Spinal cord (tissue), 10 donors: Measurements from ENCODE around the gene FUT1. TPM values are rescaled to one million over a fixed set of nuclear protein-coding genes. Genes with fewer than 3 reads are reported as not detected.
A peak's percentile ranks its signal among the peaks of the same experiment; 100 is the strongest.

Source experiments
- DNase-seq, 6 donors: peaks; one replicate each; pipeline versions ENCODE4 v3.0.0 to v3.0.0-alpha.2; 2013 to 2015; ENCODE audit warnings: low spot score in 6 of 6, low read depth in 4 of 6
- H3K27ac ChIP-seq: one replicate; pipeline ENCODE4 v1.5.1; 2013; ENCODE audit warnings: low read depth, low read length, control low read depth
- H3K27me3 ChIP-seq: one replicate; pipeline ENCODE4 v1.6.1; 2013; ENCODE audit warnings: low read length; ENCODE audit not compliant: control insufficient read depth, insufficient read depth
- H3K36me3 ChIP-seq: one replicate; pipeline ENCODE4 v1.6.1; 2013; ENCODE audit warnings: low read length; ENCODE audit not compliant: control insufficient read depth, insufficient read depth
- H3K4me1 ChIP-seq: one replicate; pipeline ENCODE4 v1.6.1; 2013; ENCODE audit warnings: low read length; ENCODE audit not compliant: control insufficient read depth, insufficient read depth
- H3K4me3 ChIP-seq: one replicate; pipeline ENCODE4 v1.5.1; 2013; ENCODE audit warnings: low read depth, low read length, control low read depth
- H3K9me3 ChIP-seq: one replicate; pipeline ENCODE4 v1.6.1; 2013; ENCODE audit warnings: low read length; ENCODE audit not compliant: control insufficient read depth, insufficient read depth
- WGBS: methylation state at CpG from one replicate; pipeline ENCODE4 v1.1.5; 2013; ENCODE audit warnings: missing lambda C conversion rate; ENCODE audit not compliant: insufficient coverage; 5-methylcytosine and 5-hydroxymethylcytosine counted together
- polyA plus RNA-seq, 2 donors: library from polyadenylated mRNA; unstranded; fragments of 120-200 nt; gene quantifications; one replicate each; pipeline ENCODE4 v1.2.1, GENCODE V29; 2013; ENCODE audit not compliant: insufficient read length in 2 of 2
- small RNA-seq: library from RNA; depleted of rRNA; stranded (forward); fragments of <200 nt; gene quantifications from one replicate; pipeline ENCODE3, GENCODE V24; 2014; ENCODE audit warnings: low replicate concordance
- total RNA-seq, 2 donors: library from RNA; depleted of rRNA in 1 of 2; stranded (reverse); fragments of 120-200 nt in 1 of 2; fragments of >200 nt in 1 of 2; gene quantifications; one replicate each; pipeline versions ENCODE4 v1.2.3 to v1.2.4, GENCODE V29; 2013 to 2014
- donor health status: healthy.

FUT1 gene
- total and polyA plus RNA-seq, 4 donors: 1.9 to 4.4 (median 3.2) TPM

GRCh38 chr19:48713041-48713863 is 39.2 kb downstream of the FUT1 start:
- Histone ChIP-seq H3K4me3 (peak overlapping the region; percentile 86), H3K4me1 (peaks cover 42% of the 10 kb centered on the region), H3K27me3 (no peaks in the 10 kb centered on the region), H3K36me3 (no peaks in the 10 kb centered on the region), H3K9me3 (peaks cover 1% of the 10 kb centered on the region), H3K27ac (peak overlapping the region; percentile 77)
- peak in 2 of 6 donors; percentile 31 to 38 for DNase-seq
- 7% methylated on average over 17 of the region's 25 CpGs for WGBS

GRCh38 chr19:48711106-48711662 is 41.3 kb downstream of the FUT1 start:
- H3K36me3 ChIP-seq: no peaks in the 10 kb centered on the region
- WGBS: 82% methylated on average over 3 of the region's 4 CpGs
- H3K4me1 ChIP-seq: peaks cover 31% of the 10 kb centered on the region
- H3K27ac ChIP-seq: no peak overlapping the region
- H3K4me3 ChIP-seq: no peak overlapping the region
- no peaks in the 10 kb centered on the region for H3K27me3 ChIP-seq
- DNase-seq: no peak
- H3K9me3 ChIP-seq: peaks cover 1% of the 10 kb centered on the region

- H3K4me3 ChIP-seq: no peak overlapping the region
- no peak overlapping the region for H3K27ac ChIP-seq
- H3K4me1 ChIP-seq: peaks cover 9% of the 10 kb centered on the region
- DNase-seq: no peak
- no peaks in the 10 kb centered on the region for H3K27me3 ChIP-seq
- peaks cover 6% of the 10 kb centered on the region for H3K36me3 ChIP-seq
- 34% methylated on average over 9 of the region's 11 CpGs for WGBS
- H3K9me3 ChIP-seq: peaks cover 1% of the 10 kb centered on the region
Measured at GRCh38 chr19:48708471-48708870, 44.0 kb downstream of the FUT1 start.

- peak in 1 of 6 donors; percentile 19 for DNase-seq
- H3K27ac ChIP-seq: no peak overlapping the region
- peaks cover 21% of the 10 kb centered on the region for H3K36me3 ChIP-seq
- H3K9me3 ChIP-seq: no peaks in the 10 kb centered on the region
- no peaks in the 10 kb centered on the region for H3K27me3 ChIP-seq
- H3K4me1 ChIP-seq: no peaks in the 10 kb centered on the region
- WGBS: no CpG with 5 or more reads among the region's 2 CpGs
- H3K4me3 ChIP-seq: no peak overlapping the region
Measured at GRCh38 chr19:48705431-48705830, 47.0 kb downstream of the FUT1 start.

GRCh38 chr19:48703316-48703715 is 49.1 kb downstream of the FUT1 start:
- Histone ChIP-seq H3K9me3 (no peaks in the 10 kb centered on the region), H3K27ac (no peak overlapping the region), H3K4me3 (no peak overlapping the region), H3K4me1 (no peaks in the 10 kb centered on the region), H3K36me3 (peaks cover 21% of the 10 kb centered on the region), H3K27me3 (peaks cover under 1% of the 10 kb centered on the region)
- WGBS: 96% methylated on average over 21 of the region's 23 CpGs
- DNase-seq: no peak

- H3K27ac ChIP-seq: no peak overlapping the region
- no peaks in the 10 kb centered on the region for H3K4me1 ChIP-seq
- no peak overlapping the region for H3K4me3 ChIP-seq
- H3K27me3 ChIP-seq: peaks cover 3% of the 10 kb centered on the region
- no peak for DNase-seq
- H3K9me3 ChIP-seq: no peaks in the 10 kb centered on the region
- peaks cover 21% of the 10 kb centered on the region for H3K36me3 ChIP-seq
- whole genome bisulfite sequencing: 94% methylated on average over 12 of the region's 13 CpGs
Measured at GRCh38 chr19:48702701-48703100, 49.7 kb downstream of the FUT1 start.

GRCh38 chr19:48698046-48698445 is 54.4 kb downstream of the FUT1 start:
- no peak for DNase-seq
- Histone ChIP-seq H3K4me1 (peaks cover 12% of the 10 kb centered on the region), H3K4me3 (no peak overlapping the region), H3K27ac (no peak overlapping the region), H3K36me3 (peaks cover 11% of the 10 kb centered on the region), H3K27me3 (peaks cover 24% of the 10 kb centered on the region), H3K9me3 (no peaks in the 10 kb centered on the region)
- WGBS: 92% methylated on average over 2 of the region's 4 CpGs

Small RNA genes lying within 50 kb of the gene (small RNA-seq; reads per million reads assigned to genes)
- gene RNU6-317P: not detected

Other genes with a start within 250 kb of the FUT1 start
- gene LMTK3, start 240.8 kb downstream of the FUT1 start, total RNA-seq: 10 to 100 TPM in 1 of 2 donors, 1 to 10 TPM in 1; 8.8 to 10.8 TPM
- 10 to 100 TPM; 65.8 to 76.5 TPM for gene LMTK3, start 240.8 kb downstream of the FUT1 start, polyA plus RNA-seq
- under 1 TPM in 1 of 2 donors, not detected in 1; 0.39 TPM for gene SULT2B1, start 200.5 kb downstream of the FUT1 start, total RNA-seq
- under 1 TPM; 0.48 to 0.90 TPM for gene SULT2B1, start 200.5 kb downstream of the FUT1 start, polyA plus RNA-seq
- not detected for gene SPACA4, start 145.9 kb downstream of the FUT1 start, total RNA-seq
- under 1 TPM in 1 of 2 donors, not detected in 1; 0.54 TPM for gene SPACA4, start 145.9 kb downstream of the FUT1 start, polyA plus RNA-seq
- gene FAM83E, start 137.6 kb downstream of the FUT1 start, total RNA-seq: under 1 TPM in 1 of 2 donors, not detected in 1; 0.61 TPM
- under 1 TPM; 0.13 to 0.45 TPM for gene FAM83E, start 137.6 kb downstream of the FUT1 start, polyA plus RNA-seq
- gene RPL18, start 133.5 kb downstream of the FUT1 start, total RNA-seq: 1,000 to 10,000 TPM in 1 of 2 donors, 100 to 1,000 TPM in 1; 747 to 1,623 TPM
- 1,000 to 10,000 TPM; 1,019 to 1,048 TPM for gene RPL18, start 133.5 kb downstream of the FUT1 start, polyA plus RNA-seq
- gene SPHK2, start 133.1 kb downstream of the FUT1 start, total RNA-seq: 10 to 100 TPM; 10.2 to 11.6 TPM
- 10 to 100 TPM; 36.6 to 39.3 TPM for gene SPHK2, start 133.1 kb downstream of the FUT1 start, polyA plus RNA-seq
- 10 to 100 TPM in 1 of 2 donors, 1 to 10 TPM in 1; 6.2 to 16.6 TPM for gene DBP, start 115.3 kb downstream of the FUT1 start, total RNA-seq
- gene DBP, start 115.3 kb downstream of the FUT1 start, polyA plus RNA-seq: 10 to 100 TPM; 14.0 to 16.2 TPM
- 10 to 100 TPM; 13.3 to 64.7 TPM for gene CA11, start 106.5 kb downstream of the FUT1 start, total RNA-seq
- 10 to 100 TPM; 53.6 to 71.7 TPM for gene CA11, start 106.5 kb downstream of the FUT1 start, polyA plus RNA-seq
- 1 to 10 TPM in 1 of 2 donors, under 1 TPM in 1; 0.10 to 1.2 TPM for gene NTN5, start 79.6 kb downstream of the FUT1 start, total RNA-seq
- gene NTN5, start 79.6 kb downstream of the FUT1 start, polyA plus RNA-seq: 1 to 10 TPM in 1 of 2 donors, under 1 TPM in 1; 0.63 to 2.3 TPM
- not detected for gene FUT2, start 56.7 kb downstream of the FUT1 start, total RNA-seq
- gene FUT2, start 56.7 kb downstream of the FUT1 start, polyA plus RNA-seq: 1 to 10 TPM; 2.1 to 6.7 TPM
- gene MAMSTR, start 32.9 kb downstream of the FUT1 start, total RNA-seq: 1 to 10 TPM in 1 of 2 donors, under 1 TPM in 1; 0.89 to 2.4 TPM
- 1 to 10 TPM; 4.1 to 6.6 TPM for gene MAMSTR, start 32.9 kb downstream of the FUT1 start, polyA plus RNA-seq
- gene RASIP1, start 12.0 kb downstream of the FUT1 start, total RNA-seq: 10 to 100 TPM in 1 of 2 donors, 1 to 10 TPM in 1; 2.9 to 11.9 TPM
- gene RASIP1, start 12.0 kb downstream of the FUT1 start, polyA plus RNA-seq: 10 to 100 TPM in 1 of 2 donors, 1 to 10 TPM in 1; 8.1 to 11.9 TPM
- under 1 TPM in 1 of 2 donors, not detected in 1; 0.10 TPM for gene IZUMO1, start 5.7 kb downstream of the FUT1 start, total RNA-seq
- gene IZUMO1, start 5.7 kb downstream of the FUT1 start, polyA plus RNA-seq: 1 to 10 TPM in 1 of 2 donors, under 1 TPM in 1; 0.41 to 1.2 TPM
- not detected for gene FGF21, start 2.9 kb upstream of the FUT1 start, total RNA-seq
- gene FGF21, start 2.9 kb upstream of the FUT1 start, polyA plus RNA-seq: not detected
- gene BCAT2, start 58.4 kb upstream of the FUT1 start, total RNA-seq: 10 to 100 TPM; 14.6 to 39.5 TPM
- gene BCAT2, start 58.4 kb upstream of the FUT1 start, polyA plus RNA-seq: 10 to 100 TPM; 26.5 to 36.6 TPM
- 10 to 100 TPM in 1 of 2 donors, 1 to 10 TPM in 1; 6.9 to 25.5 TPM for gene HSD17B14, start 83.8 kb upstream of the FUT1 start, total RNA-seq
- gene HSD17B14, start 83.8 kb upstream of the FUT1 start, polyA plus RNA-seq: 10 to 100 TPM; 15.7 to 19.4 TPM
- gene PLEKHA4, start 116.0 kb upstream of the FUT1 start, total RNA-seq: 10 to 100 TPM; 11.6 to 32.3 TPM
- 10 to 100 TPM; 17.3 to 43.0 TPM for gene PLEKHA4, start 116.0 kb upstream of the FUT1 start, polyA plus RNA-seq
- gene PPP1R15A, start 119.8 kb upstream of the FUT1 start, total RNA-seq: 10 to 100 TPM; 30.6 to 42.5 TPM
- gene PPP1R15A, start 119.8 kb upstream of the FUT1 start, polyA plus RNA-seq: 10 to 100 TPM; 26.6 to 33.4 TPM
- gene TULP2, start 146.1 kb upstream of the FUT1 start, total RNA-seq: under 1 TPM; 0.20 to 0.50 TPM
- gene TULP2, start 146.1 kb upstream of the FUT1 start, polyA plus RNA-seq: 1 to 10 TPM in 1 of 2 donors, under 1 TPM in 1; 0.84 to 1.4 TPM
- gene NUCB1, start 147.7 kb upstream of the FUT1 start, total RNA-seq: 100 to 1,000 TPM in 1 of 2 donors, 10 to 100 TPM in 1; 94.4 to 149 TPM
- 100 to 1,000 TPM; 166 to 213 TPM for gene NUCB1, start 147.7 kb upstream of the FUT1 start, polyA plus RNA-seq
- 1 to 10 TPM in 1 of 2 donors, under 1 TPM in 1; 0.59 to 1.4 TPM for gene DHDH, start 181.1 kb upstream of the FUT1 start, total RNA-seq
- gene DHDH, start 181.1 kb upstream of the FUT1 start, polyA plus RNA-seq: 1 to 10 TPM; 2.7 to 4.6 TPM
- gene BAX, start 202.2 kb upstream of the FUT1 start, total RNA-seq: 10 to 100 TPM; 23.5 to 40.4 TPM
- gene BAX, start 202.2 kb upstream of the FUT1 start, polyA plus RNA-seq: 10 to 100 TPM; 86.0 to 91.3 TPM
- gene FTL, start 212.7 kb upstream of the FUT1 start, total RNA-seq: 1,000 to 10,000 TPM in 1 of 2 donors, 100 to 1,000 TPM in 1; 830 to 1,568 TPM
- gene FTL, start 212.7 kb upstream of the FUT1 start, polyA plus RNA-seq: 1,000 to 10,000 TPM; 1,197 to 1,255 TPM
- gene GYS1, start 240.7 kb upstream of the FUT1 start, total RNA-seq: 10 to 100 TPM; 22.0 to 30.9 TPM
- gene GYS1, start 240.7 kb upstream of the FUT1 start, polyA plus RNA-seq: 10 to 100 TPM; 35.4 to 47.5 TPM
- gene RUVBL2, start 241.2 kb upstream of the FUT1 start, total RNA-seq: 100 to 1,000 TPM in 1 of 2 donors, 10 to 100 TPM in 1; 80.4 to 101 TPM
- gene RUVBL2, start 241.2 kb upstream of the FUT1 start, polyA plus RNA-seq: 100 to 1,000 TPM; 106 to 109 TPM